HepG2 (cell line): Measurements from ENCODE around the gene TMEM187. TPM values are rescaled to one million over a fixed set of nuclear protein-coding genes. Genes with fewer than 3 reads are reported as not detected.

ENCODE experiments used
- CCAR2 ChIP-seq: fragments of 200-400 bp; formaldehyde crosslinking; optimal IDR thresholded peaks from 2 replicates; pipeline ENCODE3; 2018; ENCODE audit warnings: low read depth, mild to moderate bottlenecking, low read length, moderate library complexity
- FIP1L1 ChIP-seq: fragments of 200-400 bp; formaldehyde crosslinking; IDR thresholded peaks from 2 replicates; pipeline ENCODE4 v1.6.1; 2018; ENCODE audit warnings: low read depth, mild to moderate bottlenecking, low read length, moderate library complexity, borderline replicate concordance; ENCODE audit not compliant: insufficient read depth
- GABPA ChIP-seq, 2 experiments: IDR thresholded peaks; 2 replicates each; pipeline ENCODE4 v1.6.1; 2011 to 2016; ENCODE audit warnings: low read depth in 2 of 2, low read length in 1 of 2, missing biosample characterization in 1 of 2, missing genetic modification characterization in 1 of 2
- MED1 ChIP-seq: sonication (generic); formaldehyde crosslinking; IDR thresholded peaks from 2 replicates; pipeline ENCODE4 v1.4.0; 2020; ENCODE audit warnings: missing genetic modification reagents
- NFRKB ChIP-seq: fragments of 450-650 bp; IDR thresholded peaks from 2 replicates; pipeline ENCODE4 v1.6.1; 2017
- NFYC ChIP-seq: IDR thresholded peaks from 2 replicates; pipeline ENCODE4 v1.6.1; 2016; ENCODE audit warnings: missing genetic modification reagents, missing compliant biosample characterization
- SALL1 ChIP-seq: sonication (generic); formaldehyde crosslinking; IDR thresholded peaks from 2 replicates; pipeline ENCODE4 v1.8.0; 2022; ENCODE audit warnings: mild to moderate bottlenecking, missing genetic modification reagents
- SMARCE1 ChIP-seq: fragments of 450-650 bp; IDR thresholded peaks from 2 replicates; pipeline ENCODE4 v1.6.1; 2017; ENCODE audit warnings: borderline replicate concordance
- SOX5 ChIP-seq: IDR thresholded peaks from 2 replicates; pipeline ENCODE4 v1.6.1; 2016; ENCODE audit warnings: borderline replicate concordance
- SOX6 ChIP-seq, 2 experiments: fragments of 450-650 bp in 1 of 2; sonication (generic) in 1 of 2; formaldehyde crosslinking in 1 of 2; IDR thresholded peaks; 2 replicates each; pipeline versions ENCODE4 v1.4.0 to v1.6.1; 2017 to 2020; ENCODE audit warnings: antibody characterized with exemption in 1 of 2, mild to moderate bottlenecking in 1 of 2, missing genetic modification reagents in 1 of 2
- SP2 ChIP-seq: sonication (generic); formaldehyde crosslinking; IDR thresholded peaks from 2 replicates; pipeline ENCODE4 v1.5.1; 2020; ENCODE audit warnings: mild to moderate bottlenecking, missing genetic modification reagents
- TCF12 ChIP-seq, 2 experiments: fragments of 450-650 bp in 1 of 2; sonication (generic) in 1 of 2; formaldehyde crosslinking in 1 of 2; IDR thresholded peaks; 2 replicates each; pipeline versions ENCODE4 v1.6.1 to v1.8.0; 2017 to 2022; ENCODE audit warnings: antibody characterized with exemption in 1 of 2, mild to moderate bottlenecking in 1 of 2, missing genetic modification reagents in 1 of 2, moderate library complexity in 1 of 2
- ZFX ChIP-seq: sonication (generic); formaldehyde crosslinking; IDR thresholded peaks from 2 replicates; pipeline ENCODE4 v1.4.0; 2020; ENCODE audit warnings: mild to moderate bottlenecking, low read depth, missing genetic modification reagents, moderate library complexity
- ZNF160 ChIP-seq: sonication (generic); formaldehyde crosslinking; IDR thresholded peaks from 2 replicates; pipeline ENCODE4 v1.8.0; 2022; ENCODE audit warnings: mild to moderate bottlenecking, inconsistent platforms, missing genetic modification reagents
- ZNF430 ChIP-seq: sonication (generic); formaldehyde crosslinking; IDR thresholded peaks from 2 replicates; pipeline ENCODE4 v1.9.0; 2021; ENCODE audit warnings: mild to moderate bottlenecking, missing genetic modification reagents
- ZNF530 ChIP-seq: sonication (generic); formaldehyde crosslinking; IDR thresholded peaks from 2 replicates; pipeline ENCODE4 v1.5.0; 2020; ENCODE audit warnings: low read depth, mild to moderate bottlenecking, missing genetic modification reagents
- ZNF775 ChIP-seq: sonication (generic); formaldehyde crosslinking; IDR thresholded peaks from 2 replicates; pipeline ENCODE4 v1.4.0; 2020; ENCODE audit warnings: missing genetic modification reagents, mild to moderate bottlenecking, moderate library complexity, borderline replicate concordance
- ZSCAN22 ChIP-seq: sonication (generic); formaldehyde crosslinking; IDR thresholded peaks from 2 replicates; pipeline ENCODE4 v1.4.0; 2020; ENCODE audit warnings: mild to moderate bottlenecking, missing genetic modification reagents
- ZSCAN29 ChIP-seq: sonication (generic); formaldehyde crosslinking; conservative IDR thresholded peaks from 2 replicates; pipeline ENCODE4 v1.4.0; 2020; ENCODE audit warnings: mild to moderate bottlenecking, missing genetic modification reagents
- polyA plus RNA-seq, 8 experiments: library from polyadenylated mRNA; depleted of rRNA in 3 of 8; stranded (reverse) in 7 of 8; unstranded in 1 of 8; fragments of >200 nt; fragmentation: Illumina TruSeq in 4 of 8; extraction: Trizol in 4 of 8; gene quantifications; 2 replicates each; pipeline versions ENCODE4 v1.2.1 to v1.2.3, GENCODE V29; 2011 to 2016; ENCODE audit warnings: low read depth in 4 of 8, missing spikeins in 1 of 8, mixed read lengths in 1 of 8; ENCODE audit not compliant: insufficient read depth in 1 of 8
- total RNA-seq, 5 experiments: library from RNA; depleted of rRNA; stranded (reverse); fragments of >200 nt; fragmentation: Illumina TruSeq; extraction: Trizol; gene quantifications; 2 replicates each; pipeline ENCODE4 v1.2.3, GENCODE V29; 2016; ENCODE audit warnings: low read depth in 1 of 5
- TF ChIP-seq, protein P1 (sequence below): sonication (generic); formaldehyde crosslinking; IDR thresholded peaks from 2 replicates; pipeline ENCODE4 v1.5.1; 2020; ENCODE audit warnings: mild to moderate bottlenecking, missing genetic modification reagents, moderate library complexity
- TF ChIP-seq, protein P2 (sequence below), 2 experiments: fragments of 450-650 bp in 1 of 2; sonication (generic) in 1 of 2; formaldehyde crosslinking; IDR thresholded peaks; 2 replicates each; pipeline versions ENCODE4 v1.5.0 to v1.8.0; 2020 to 2022; ENCODE audit warnings: mild to moderate bottlenecking in 1 of 2, missing genetic modification reagents in 1 of 2
- TF ChIP-seq, protein P3 (sequence below): sonication (generic); formaldehyde crosslinking; IDR thresholded peaks from 2 replicates; pipeline ENCODE4 v1.5.1; 2020; ENCODE audit warnings: mild to moderate bottlenecking, missing genetic modification reagents, moderate library complexity

Gene TMEM187
- total and polyA plus RNA-seq, 2 of the 13 experiments (the other 11 are each of a cell fraction or from before 2014, with no cell fraction given): 2.2 to 6.2 TPM

GRCh38 chrX:153941336-153942252 lies 31.0 kb upstream of the TMEM187 start (continued):
- TF ChIP-seq, protein P1, sequence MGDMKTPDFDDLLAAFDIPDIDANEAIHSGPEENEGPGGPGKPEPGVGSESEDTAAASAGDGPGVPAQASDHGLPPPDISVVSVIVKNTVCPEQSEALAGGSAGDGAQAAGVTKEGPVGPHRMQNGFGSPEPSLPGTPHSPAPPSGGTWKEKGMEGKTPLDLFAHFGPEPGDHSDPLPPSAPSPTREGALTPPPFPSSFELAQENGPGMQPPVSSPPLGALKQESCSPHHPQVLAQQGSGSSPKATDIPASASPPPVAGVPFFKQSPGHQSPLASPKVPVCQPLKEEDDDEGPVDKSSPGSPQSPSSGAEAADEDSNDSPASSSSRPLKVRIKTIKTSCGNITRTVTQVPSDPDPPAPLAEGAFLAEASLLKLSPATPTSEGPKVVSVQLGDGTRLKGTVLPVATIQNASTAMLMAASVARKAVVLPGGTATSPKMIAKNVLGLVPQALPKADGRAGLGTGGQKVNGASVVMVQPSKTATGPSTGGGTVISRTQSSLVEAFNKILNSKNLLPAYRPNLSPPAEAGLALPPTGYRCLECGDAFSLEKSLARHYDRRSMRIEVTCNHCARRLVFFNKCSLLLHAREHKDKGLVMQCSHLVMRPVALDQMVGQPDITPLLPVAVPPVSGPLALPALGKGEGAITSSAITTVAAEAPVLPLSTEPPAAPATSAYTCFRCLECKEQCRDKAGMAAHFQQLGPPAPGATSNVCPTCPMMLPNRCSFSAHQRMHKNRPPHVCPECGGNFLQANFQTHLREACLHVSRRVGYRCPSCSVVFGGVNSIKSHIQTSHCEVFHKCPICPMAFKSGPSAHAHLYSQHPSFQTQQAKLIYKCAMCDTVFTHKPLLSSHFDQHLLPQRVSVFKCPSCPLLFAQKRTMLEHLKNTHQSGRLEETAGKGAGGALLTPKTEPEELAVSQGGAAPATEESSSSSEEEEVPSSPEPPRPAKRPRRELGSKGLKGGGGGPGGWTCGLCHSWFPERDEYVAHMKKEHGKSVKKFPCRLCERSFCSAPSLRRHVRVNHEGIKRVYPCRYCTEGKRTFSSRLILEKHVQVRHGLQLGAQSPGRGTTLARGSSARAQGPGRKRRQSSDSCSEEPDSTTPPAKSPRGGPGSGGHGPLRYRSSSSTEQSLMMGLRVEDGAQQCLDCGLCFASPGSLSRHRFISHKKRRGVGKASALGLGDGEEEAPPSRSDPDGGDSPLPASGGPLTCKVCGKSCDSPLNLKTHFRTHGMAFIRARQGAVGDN (CRISPR knock-in tag): peak; percentile 58
- TF ChIP-seq NFRKB (no peak), CCAR2 (no peak), ZNF160 (no peak), SOX5 (peak; percentile 27; the same call in 1 of the 2 replicates), ZSCAN29 (CRISPR knock-in tag) (no peak), SOX6 (IDR thresholded peaks at IDR 0.05) (no peak), SOX6 (CRISPR knock-in tag; IDR thresholded peaks at IDR 0.05) (0 out of 2 replicates have a peak, but pooled peaks have one; percentile 34), SP2 (CRISPR knock-in tag) (no peak), ZNF775 (CRISPR knock-in tag) (no peak), MED1 (CRISPR knock-in tag) (no peak), FIP1L1 (no peak), SALL1 (CRISPR knock-in tag) (0 out of 2 replicates have a peak, but pooled peaks have one; percentile 16), ZFX (CRISPR knock-in tag) (peak; percentile 14; the same call in 1 of the 2 replicates), TCF12 (IDR thresholded peaks at IDR 0.05) (no peak), TCF12 (CRISPR knock-in tag; IDR thresholded peaks at IDR 0.05) (no peak), NFYC (CRISPR knock-in tag) (no peak), ZNF530 (CRISPR knock-in tag) (no peak), SMARCE1 (no peak), ZNF430 (no peak), ZSCAN22 (no peak), GABPA (IDR thresholded peaks at IDR 0.05; ENCODE audit: low read depth, low read length) (no peak), GABPA (CRISPR knock-in tag; IDR thresholded peaks at IDR 0.05; ENCODE audit: low read depth) (peak; percentile 34; the same call in 1 of the 2 replicates)
- TF ChIP-seq, protein P2, sequence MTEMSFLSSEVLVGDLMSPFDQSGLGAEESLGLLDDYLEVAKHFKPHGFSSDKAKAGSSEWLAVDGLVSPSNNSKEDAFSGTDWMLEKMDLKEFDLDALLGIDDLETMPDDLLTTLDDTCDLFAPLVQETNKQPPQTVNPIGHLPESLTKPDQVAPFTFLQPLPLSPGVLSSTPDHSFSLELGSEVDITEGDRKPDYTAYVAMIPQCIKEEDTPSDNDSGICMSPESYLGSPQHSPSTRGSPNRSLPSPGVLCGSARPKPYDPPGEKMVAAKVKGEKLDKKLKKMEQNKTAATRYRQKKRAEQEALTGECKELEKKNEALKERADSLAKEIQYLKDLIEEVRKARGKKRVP (CRISPR knock-in tag; IDR thresholded peaks at IDR 0.05): no peak
- TF ChIP-seq, protein P3, sequence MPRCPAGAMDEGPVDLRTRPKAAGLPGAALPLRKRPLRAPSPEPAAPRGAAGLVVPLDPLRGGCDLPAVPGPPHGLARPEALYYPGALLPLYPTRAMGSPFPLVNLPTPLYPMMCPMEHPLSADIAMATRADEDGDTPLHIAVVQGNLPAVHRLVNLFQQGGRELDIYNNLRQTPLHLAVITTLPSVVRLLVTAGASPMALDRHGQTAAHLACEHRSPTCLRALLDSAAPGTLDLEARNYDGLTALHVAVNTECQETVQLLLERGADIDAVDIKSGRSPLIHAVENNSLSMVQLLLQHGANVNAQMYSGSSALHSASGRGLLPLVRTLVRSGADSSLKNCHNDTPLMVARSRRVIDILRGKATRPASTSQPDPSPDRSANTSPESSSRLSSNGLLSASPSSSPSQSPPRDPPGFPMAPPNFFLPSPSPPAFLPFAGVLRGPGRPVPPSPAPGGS: no peak
